Activated B cell treated with CpG ODN at 0.5 μM for 24 hours (primary cell): ENCODE measurements around the gene PRPF40B. TPM values are rescaled to one million over a fixed set of nuclear protein-coding genes. Genes with fewer than 3 reads are reported as not detected.

Experiments used
- ATAC-seq: fragments of 200-7000 bp; cut with Tn5 transposase; one replicate; pipeline ENCODE4 v1.10.0; 2021; ENCODE audit warnings: low read depth, mild to moderate bottlenecking, moderate library complexity
- CTCF ChIA-PET: fragments of 350-600 bp; sonication (Branson Sonifier 250); formaldehyde crosslinking; loops from one replicate; lab custom pipeline; 2021; ENCODE audit warnings: antibody characterized with exemption; lab: Charles Lee
- POLR2A ChIA-PET: fragments of 350-600 bp; sonication (Branson Sonifier 250); formaldehyde crosslinking; loops from one replicate; lab custom pipeline; 2021; ENCODE audit warnings: antibody characterized with exemption; lab: Charles Lee
- DNase-seq: peaks from one replicate; pipeline ENCODE4 v3.0.0; 2022
- H3K27ac Mint-ChIP-seq: one replicate; pipeline ENCODE4 v1.8.0; 2020; ENCODE audit warnings: mixed read lengths
- H3K27me3 Mint-ChIP-seq: one replicate; pipeline ENCODE4 v1.8.0; 2021; ENCODE audit warnings: mixed read lengths
- H3K36me3 Mint-ChIP-seq: one replicate; pipeline ENCODE4 v1.8.0; 2021; ENCODE audit warnings: low read depth, mixed read lengths
- H3K4me1 Mint-ChIP-seq: one replicate; pipeline ENCODE4 v1.8.0; 2021; ENCODE audit warnings: mixed read lengths
- H3K4me3 Mint-ChIP-seq: one replicate; pipeline ENCODE4 v1.8.0; 2020; ENCODE audit warnings: mild to moderate bottlenecking, mixed read lengths
- H3K9me3 Mint-ChIP-seq: one replicate; pipeline ENCODE4 v1.8.0; 2020; ENCODE audit warnings: mixed read lengths
- intact Hi-C: fragments of 100-400 bp; cut with micrococcal nuclease; formaldehyde crosslinking; loops from one replicate; pipeline ENCODE4 v1.15.1; 2024
- total RNA-seq: library from RNA; stranded (reverse); gene quantifications from 2 replicates; pipeline ENCODE4 v1.2.3, GENCODE V29; 2022
- TF ChIP-seq, protein P1 (sequence below): fragments of 200-600 bp; IDR thresholded peaks from one replicate; pipeline ENCODE4 v1.8.0; 2022; ENCODE audit warnings: antibody characterized with exemption, mild to moderate bottlenecking

The PRPF40B gene
- total RNA-seq, 1 donor from 2014 or later, result 23.4 TPM

DNA sequence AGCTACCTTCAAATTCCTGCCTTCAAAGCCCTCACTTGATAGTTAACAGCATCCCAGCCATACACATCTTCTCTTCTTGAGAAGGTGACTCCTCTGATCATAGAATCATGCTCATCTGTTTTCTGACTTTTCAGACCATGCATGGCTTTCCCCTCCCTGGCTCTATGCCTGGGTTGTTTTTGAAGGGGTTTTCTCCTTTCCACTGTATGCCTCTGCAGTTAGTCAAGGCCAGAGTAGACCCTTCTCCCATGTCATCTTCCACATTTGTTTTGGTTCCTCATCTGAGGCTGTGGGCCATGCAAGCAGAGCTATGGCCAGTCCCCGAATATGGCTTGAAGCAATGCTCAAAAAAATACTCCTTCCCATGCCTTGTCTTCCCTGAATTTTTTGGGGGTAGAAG is 41.2 kb upstream of the PRPF40B start:
- no peak for ATAC-seq
- ChIA-PET CTCF (interaction anchor here (0.8 to 4.9 kb wide), 2 partner anchors 20 to 224 kb away, joined by 3 to 25 read pairs; no protein-coding TSS in a partner anchor), POLR2A (no interaction called here)
- no peak overlapping the region for H3K4me3 Mint-ChIP-seq
- no peaks in the 10 kb centered on the region for H3K9me3 Mint-ChIP-seq
- no peaks in the 10 kb centered on the region for H3K27me3 Mint-ChIP-seq
- H3K4me1 Mint-ChIP-seq, result peaks cover 11% of the 10 kb centered on the region
- TF ChIP-seq, protein P1, sequence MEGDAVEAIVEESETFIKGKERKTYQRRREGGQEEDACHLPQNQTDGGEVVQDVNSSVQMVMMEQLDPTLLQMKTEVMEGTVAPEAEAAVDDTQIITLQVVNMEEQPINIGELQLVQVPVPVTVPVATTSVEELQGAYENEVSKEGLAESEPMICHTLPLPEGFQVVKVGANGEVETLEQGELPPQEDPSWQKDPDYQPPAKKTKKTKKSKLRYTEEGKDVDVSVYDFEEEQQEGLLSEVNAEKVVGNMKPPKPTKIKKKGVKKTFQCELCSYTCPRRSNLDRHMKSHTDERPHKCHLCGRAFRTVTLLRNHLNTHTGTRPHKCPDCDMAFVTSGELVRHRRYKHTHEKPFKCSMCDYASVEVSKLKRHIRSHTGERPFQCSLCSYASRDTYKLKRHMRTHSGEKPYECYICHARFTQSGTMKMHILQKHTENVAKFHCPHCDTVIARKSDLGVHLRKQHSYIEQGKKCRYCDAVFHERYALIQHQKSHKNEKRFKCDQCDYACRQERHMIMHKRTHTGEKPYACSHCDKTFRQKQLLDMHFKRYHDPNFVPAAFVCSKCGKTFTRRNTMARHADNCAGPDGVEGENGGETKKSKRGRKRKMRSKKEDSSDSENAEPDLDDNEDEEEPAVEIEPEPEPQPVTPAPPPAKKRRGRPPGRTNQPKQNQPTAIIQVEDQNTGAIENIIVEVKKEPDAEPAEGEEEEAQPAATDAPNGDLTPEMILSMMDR, result no peak
- intact Hi-C loops, result loop anchor here (5.0 kb wide), 1 partner anchor 40 kb away; the partner anchor contains the start of gene PRPF40B
- peak overlapping the region; percentile 9 for H3K27ac Mint-ChIP-seq
- DNase-seq, result no peak
- peaks cover 38% of the 10 kb centered on the region for H3K36me3 Mint-ChIP-seq

DNA sequence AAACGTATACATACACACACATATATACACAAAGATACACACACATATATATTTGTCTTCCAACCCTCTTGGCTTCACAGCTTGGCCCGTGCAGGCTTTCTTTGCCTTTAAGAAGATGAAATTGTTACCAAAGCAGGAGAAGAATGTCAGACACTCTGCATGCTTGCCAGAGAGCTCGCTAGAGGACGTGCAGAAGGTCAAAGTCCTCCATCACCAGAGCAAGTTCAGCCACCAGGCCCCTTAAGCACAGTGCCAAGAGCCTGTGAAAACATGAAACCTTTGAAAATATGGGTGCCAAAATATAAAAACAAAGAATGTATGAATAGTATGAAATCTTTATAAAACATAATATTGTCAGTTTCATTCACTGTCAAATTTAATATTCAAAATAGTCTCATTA is 40.5 kb upstream of the PRPF40B start:
- ChIA-PET CTCF (interaction anchor here (1.0 to 4.9 kb wide), 2 partner anchors 29 to 224 kb away, joined by 3 to 25 read pairs; no protein-coding TSS in a partner anchor), POLR2A (no interaction called here)
- Mint-ChIP-seq H3K27me3 (no peaks in the 10 kb centered on the region), H3K36me3 (peaks cover 33% of the 10 kb centered on the region), H3K4me3 (no peak overlapping the region), H3K4me1 (peaks cover 11% of the 10 kb centered on the region), H3K27ac (no peak overlapping the region), H3K9me3 (no peaks in the 10 kb centered on the region)
- TF ChIP-seq, protein P1, result no peak
- intact Hi-C loops, result loop anchor here (5.0 kb wide), 1 partner anchor 39 kb away; the partner anchor contains the start of gene PRPF40B
- DNase-seq, result no peak
- no peak for ATAC-seq

DNA sequence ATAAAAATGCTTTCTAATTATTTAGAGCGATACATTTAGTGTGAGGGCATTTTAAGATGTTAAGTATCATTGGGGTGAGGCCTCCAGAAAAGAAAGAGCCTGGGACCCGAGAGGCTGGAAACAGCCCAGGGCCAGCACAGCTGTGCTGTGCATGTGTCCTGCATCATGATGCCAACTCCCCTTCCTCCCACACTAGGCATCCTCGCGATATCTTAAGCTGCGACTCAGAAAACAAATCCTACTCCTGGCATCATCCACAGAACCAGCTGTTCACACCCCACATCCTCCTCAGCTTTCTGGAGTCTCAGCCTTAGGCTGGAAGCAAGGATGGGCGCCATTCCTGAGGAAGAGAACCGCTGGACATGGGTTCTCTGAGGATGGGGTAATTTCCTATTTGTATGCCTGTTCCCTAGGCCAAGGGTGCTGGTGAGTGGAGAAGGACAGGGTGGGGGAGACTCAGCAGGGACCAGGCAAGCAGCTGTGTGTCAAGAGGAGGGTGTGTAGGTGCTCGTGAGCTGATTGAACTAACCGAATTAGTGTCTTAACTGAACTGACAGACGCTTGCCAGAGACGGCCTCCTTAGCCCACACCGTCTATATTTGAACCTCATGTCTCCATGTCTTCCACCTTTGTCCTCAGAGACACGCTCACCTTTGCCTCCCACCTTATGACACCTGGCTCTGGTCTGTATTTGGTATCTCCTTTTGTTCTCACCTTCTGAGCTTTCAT is 39.8 kb upstream of the PRPF40B start:
- no peak for ATAC-seq
- H3K4me3 Mint-ChIP-seq, result no peak overlapping the region
- intact Hi-C loops, result loop anchor here (5.0 kb wide), 1 partner anchor 39 kb away; the partner anchor contains the start of gene PRPF40B
- no peaks in the 10 kb centered on the region for H3K27me3 Mint-ChIP-seq
- POLR2A ChIA-PET, result no interaction called here
- CTCF ChIA-PET, result interaction anchor here (1.0 to 1.3 kb wide), 2 partner anchors 30 to 295 kb away, joined by 3 read pairs; no protein-coding TSS in a partner anchor
- H3K4me1 Mint-ChIP-seq, result peaks cover 11% of the 10 kb centered on the region
- no peak overlapping the region for H3K27ac Mint-ChIP-seq
- DNase-seq, result no peak
- H3K36me3 Mint-ChIP-seq, result peaks cover 33% of the 10 kb centered on the region
- H3K9me3 Mint-ChIP-seq, result no peaks in the 10 kb centered on the region
- TF ChIP-seq, protein P1, result no peak

DNA sequence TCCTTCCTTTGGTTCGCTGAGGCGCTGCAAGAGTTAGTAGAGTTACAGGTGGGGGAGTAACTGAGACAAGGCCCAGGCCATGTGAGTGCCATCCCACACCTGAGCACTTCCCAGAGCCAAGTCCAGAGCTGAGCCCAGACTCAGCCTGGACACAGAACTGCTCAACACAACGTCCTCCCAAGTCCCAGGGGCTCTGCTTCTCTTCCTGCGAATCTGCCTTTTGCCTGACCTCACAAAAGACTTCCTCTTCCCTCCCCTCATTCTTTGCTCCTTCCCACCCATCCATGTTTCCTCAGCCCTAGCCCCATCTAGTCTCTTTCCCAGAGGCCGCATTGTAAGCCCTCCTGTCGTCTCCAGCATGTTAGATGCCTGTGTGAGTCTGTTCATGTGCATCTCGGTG is 38.8 kb upstream of the PRPF40B start:
- no peak overlapping the region for H3K4me3 Mint-ChIP-seq
- intact Hi-C loops, result loop anchor here (5.0 kb wide), 1 partner anchor 38 kb away; the partner anchor contains the start of gene PRPF40B
- no peak overlapping the region for H3K27ac Mint-ChIP-seq
- ChIA-PET POLR2A (no interaction called here), CTCF (interaction anchor here (1.3 kb wide), 1 partner anchor 296 kb away, joined by 3 read pairs; no protein-coding TSS in a partner anchor)
- no peak for DNase-seq
- H3K27me3 Mint-ChIP-seq, result no peaks in the 10 kb centered on the region
- H3K4me1 Mint-ChIP-seq, result peaks cover 11% of the 10 kb centered on the region
- ATAC-seq, result no peak
- H3K9me3 Mint-ChIP-seq, result no peaks in the 10 kb centered on the region
- peaks cover 31% of the 10 kb centered on the region for H3K36me3 Mint-ChIP-seq
- TF ChIP-seq, protein P1, result no peak
